ENCODE results near the gene DENND2C. TPM values are rescaled to one million over a fixed set of nuclear protein-coding genes. Genes with fewer than 3 reads are reported as not detected.

The DENND2C gene
- total RNA-seq, 1 donor from 2014 or later = 0.73 TPM

DNA sequence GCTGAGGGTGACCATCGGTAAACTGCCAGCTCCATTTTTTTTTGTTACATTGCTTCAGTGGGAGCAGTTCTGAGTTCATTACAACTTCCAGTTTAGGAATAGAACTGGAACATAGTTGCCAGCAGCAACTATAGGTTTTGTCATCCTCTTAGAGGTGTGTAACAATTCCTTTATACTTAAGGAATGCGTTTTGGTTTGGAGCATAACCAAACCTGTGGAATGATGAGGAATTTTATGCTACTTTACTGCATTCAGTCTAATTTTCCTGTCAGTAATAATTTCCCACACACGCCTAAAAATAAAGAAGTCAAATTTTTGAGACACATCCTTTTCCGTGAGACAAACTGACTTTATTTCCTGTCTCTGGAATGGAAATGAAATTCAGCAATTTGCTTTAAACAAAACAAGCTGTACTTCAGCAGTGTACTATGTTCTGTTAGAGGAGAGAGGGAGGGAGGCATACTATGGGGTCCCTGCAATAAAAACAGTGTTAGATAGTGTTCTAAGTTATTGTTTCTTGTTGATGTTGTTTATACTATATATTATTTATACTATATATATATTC, 30.3 kb upstream of the DENND2C start:
- H3K9me3 ChIP-seq (ENCODE audit: low read depth) = no peaks in the 10 kb centered on the region
- no peak overlapping the region for H3K27ac ChIP-seq
- H3K4me3 Mint-ChIP-seq = no peak overlapping the region
- no peak overlapping the region for H3K27ac Mint-ChIP-seq
- H4K20me1 ChIP-seq (ENCODE audit: low read depth) = no peaks in the 10 kb centered on the region
- H3F3A ChIP-seq (ENCODE audit: low read depth) = peaks cover 9% of the 10 kb centered on the region
- no peak overlapping the region for H3K4me2 ChIP-seq
- no peaks in the 10 kb centered on the region for H3K4me1 ChIP-seq
- H3K79me2 ChIP-seq (ENCODE audit: low read depth) = no peaks in the 10 kb centered on the region
- no peak overlapping the region for H2AFZ ChIP-seq (replicated peaks)
- TF ChIP-seq EZH2phosphoT487 (IDR thresholded peaks at IDR 0.05) (no peak), EZH2 (IDR thresholded peaks at IDR 0.05) (no peak), CTCF (IDR thresholded peaks at IDR 0.05) (no peak)
- peaks cover 13% of the 10 kb centered on the region for H3K27me3 ChIP-seq
- no peak for DNase-seq (ENCODE audit: low spot score)
- no peak overlapping the region for H3K4me3 ChIP-seq
- no peaks in the 10 kb centered on the region for H3K36me3 ChIP-seq
- H3K9ac ChIP-seq = no peak overlapping the region
- peaks cover 2% of the 10 kb centered on the region for H3K27me3 Mint-ChIP-seq (ENCODE audit: insufficient read depth, low read depth)
- H3K9me3 Mint-ChIP-seq = no peaks in the 10 kb centered on the region
- H3K36me3 Mint-ChIP-seq = no peaks in the 10 kb centered on the region
- H3K4me1 Mint-ChIP-seq = no peaks in the 10 kb centered on the region

GRCh38 chr1:114696810-114697209, 27.0 kb upstream of the DENND2C start:
- Histone ChIP-seq H2AFZ (replicated peaks) (no peak overlapping the region), H3K36me3 (no peaks in the 10 kb centered on the region), H3K4me1 (no peaks in the 10 kb centered on the region), H3K4me2 (no peak overlapping the region), H4K20me1 (ENCODE audit: low read depth) (no peaks in the 10 kb centered on the region), H3K4me3 (no peak overlapping the region), H3K27me3 (peaks cover 13% of the 10 kb centered on the region), H3K27ac (no peak overlapping the region), H3F3A (ENCODE audit: low read depth) (no peaks in the 10 kb centered on the region), H3K79me2 (ENCODE audit: low read depth) (no peaks in the 10 kb centered on the region), H3K9me3 (ENCODE audit: low read depth) (no peaks in the 10 kb centered on the region), H3K9ac (no peak overlapping the region)
- Mint-ChIP-seq H3K36me3 (no peaks in the 10 kb centered on the region), H3K9me3 (no peaks in the 10 kb centered on the region), H3K4me3 (no peak overlapping the region), H3K27me3 (ENCODE audit: insufficient read depth, low read depth) (peaks cover 2% of the 10 kb centered on the region), H3K27ac (no peak overlapping the region), H3K4me1 (no peaks in the 10 kb centered on the region)
- DNase-seq (ENCODE audit: low spot score) = no peak
- TF ChIP-seq CTCF (IDR thresholded peaks at IDR 0.05) (no peak), EZH2phosphoT487 (IDR thresholded peaks at IDR 0.05) (no peak)

- H2AFZ ChIP-seq (replicated peaks) = no peak within 1 kb of the TSS
- peaks cover 13% of the 10 kb centered on the region for H3K27me3 ChIP-seq
- Mint-ChIP-seq H3K4me3 (no peak within 1 kb of the TSS), H3K27ac (no peak within 1 kb of the TSS), H3K4me1 (no peaks in the 10 kb centered on the region), H3K9me3 (no peaks in the 10 kb centered on the region), H3K27me3 (ENCODE audit: insufficient read depth, low read depth) (peaks cover 2% of the 10 kb centered on the region), H3K36me3 (no peaks in the 10 kb centered on the region)
- no peaks in the 10 kb centered on the region for H3K9me3 ChIP-seq (ENCODE audit: low read depth)
- no peaks in the 10 kb centered on the region for H3F3A ChIP-seq (ENCODE audit: low read depth)
- DNase-seq (ENCODE audit: low spot score) = no peak
- no peaks in the 10 kb centered on the region for H3K36me3 ChIP-seq
- no peaks in the 10 kb centered on the region for H3K4me1 ChIP-seq
- H3K4me2 ChIP-seq = no peak within 1 kb of the TSS
- no peak within 1 kb of the TSS for H3K4me3 ChIP-seq
- no peaks in the 10 kb centered on the region for H3K79me2 ChIP-seq (ENCODE audit: low read depth)
- H3K9ac ChIP-seq = no peak within 1 kb of the TSS
- TF ChIP-seq EZH2 (IDR thresholded peaks at IDR 0.05) (no peak), EZH2phosphoT487 (IDR thresholded peaks at IDR 0.05) (no peak), CTCF (IDR thresholded peaks at IDR 0.05) (no peak)
- no peaks in the 10 kb centered on the region for H4K20me1 ChIP-seq (ENCODE audit: low read depth)
- no peak within 1 kb of the TSS for H3K27ac ChIP-seq
Measured at GRCh38 chr1:114695430-114696058, 25.7 kb upstream of the DENND2C start, which contains the start of gene AMPD1. Gene AMPD1, minus strand, starts transcription at chr1:114695546. Its CDS starts 75 bp downstream, at chr1:114695471.

Measured in neural progenitor cell (in vitro differentiated cells).